Measurements from ENCODE around the gene SUMF1. TPM values are rescaled to one million over a fixed set of nuclear protein-coding genes. Genes with fewer than 3 reads are reported as not detected.

Gene SUMF1
- total RNA-seq, 1 experiment from 2014 or later = 79.1 TPM

GRCh38 chr3:4462369-4463040 is 4.6 kb downstream of the SUMF1 start:
- Histone ChIP-seq H3K79me2 (ENCODE audit: low read length) (peaks cover 11% of the 10 kb centered on the region), H3K36me3 (ENCODE audit: low read depth, low read length) (no peaks in the 10 kb centered on the region), H3K9me3 (ENCODE audit: low read length) (no peaks in the 10 kb centered on the region), H3K27me3 (ENCODE audit: low read length) (no peaks in the 10 kb centered on the region), H3F3A (ENCODE audit: low read length, unreplicated experiment) (no peaks in the 10 kb centered on the region), H3K9ac (ENCODE audit: low read length) (no peak overlapping the region), H3K4me3 (ENCODE audit: low read length) (no peak overlapping the region), H3K4me2 (ENCODE audit: low read length) (no peak overlapping the region), H3K4me1 (ENCODE audit: insufficient read depth, low read length) (no peaks in the 10 kb centered on the region), H2AFZ (ENCODE audit: low read length) (no peak overlapping the region), H4K20me1 (ENCODE audit: low read length) (no peaks in the 10 kb centered on the region), H3K27ac (ENCODE audit: low read length) (no peak overlapping the region), H3K9me2 (replicated peaks; ENCODE audit: low read length) (no peaks in the 10 kb centered on the region)
- TF ChIP-seq CTCF (conservative IDR thresholded peaks at IDR 0.05; ENCODE audit: low read depth, low read length) = no peak
- TF ChIP-seq EZH2 (IDR thresholded peaks at IDR 0.05; ENCODE audit: low read length, unreplicated experiment) = no peak
- no peak for TF ChIP-seq EZH2phosphoT487 (IDR thresholded peaks at IDR 0.05; ENCODE audit: borderline replicate concordance, low read length)
- DNase-seq = no peak
- no peak for ATAC-seq
- BruUV-seq (replicated peaks) = no TSS peak
- CTCF ChIA-PET = interaction anchor here (0.5 kb wide), 1 partner anchor 249 kb away, joined by 7 read pairs; no protein-coding TSS in a partner anchor
- intact Hi-C loops (cut with micrococcal nuclease) = no loop called here
- POLR2A ChIA-PET (ENCODE audit: unreplicated experiment) = no interaction called here

- H3K4me3 ChIP-seq (ENCODE audit: low read length) = no peak overlapping the region
- no peak overlapping the region for H2AFZ ChIP-seq (ENCODE audit: low read length)
- no peak overlapping the region for H3K9ac ChIP-seq (ENCODE audit: low read length)
- H3K4me1 ChIP-seq (ENCODE audit: insufficient read depth, low read length) = no peaks in the 10 kb centered on the region
- H3K9me3 ChIP-seq (ENCODE audit: low read length) = no peaks in the 10 kb centered on the region
- H3F3A ChIP-seq (ENCODE audit: low read length, unreplicated experiment) = no peaks in the 10 kb centered on the region
- no peaks in the 10 kb centered on the region for H3K36me3 ChIP-seq (ENCODE audit: low read depth, low read length)
- ATAC-seq = no peak
- CTCF ChIA-PET = no interaction called here
- DNase-seq = no peak
- POLR2A ChIA-PET (ENCODE audit: unreplicated experiment) = no interaction called here
- no peaks in the 10 kb centered on the region for H3K9me2 ChIP-seq (replicated peaks; ENCODE audit: low read length)
- peaks cover 11% of the 10 kb centered on the region for H3K79me2 ChIP-seq (ENCODE audit: low read length)
- no peaks in the 10 kb centered on the region for H3K27me3 ChIP-seq (ENCODE audit: low read length)
- H3K27ac ChIP-seq (ENCODE audit: low read length) = no peak overlapping the region
- no peak overlapping the region for H3K4me2 ChIP-seq (ENCODE audit: low read length)
- TF ChIP-seq CTCF (conservative IDR thresholded peaks at IDR 0.05; ENCODE audit: low read depth, low read length) (no peak), EZH2 (IDR thresholded peaks at IDR 0.05; ENCODE audit: low read length, unreplicated experiment) (no peak), EZH2phosphoT487 (IDR thresholded peaks at IDR 0.05; ENCODE audit: borderline replicate concordance, low read length) (no peak)
- intact Hi-C loops (cut with micrococcal nuclease) = no loop called here
- BruUV-seq (replicated peaks) = no TSS peak
- H4K20me1 ChIP-seq (ENCODE audit: low read length) = no peaks in the 10 kb centered on the region
Measured at GRCh38 chr3:4461468-4462090, 5.5 kb downstream of the SUMF1 start.

GRCh38 chr3:4460334-4460733 is 6.7 kb downstream of the SUMF1 start:
- BruUV-seq (replicated peaks) = no TSS peak
- ATAC-seq (no peak), DNase-seq (no peak)
- no peak for TF ChIP-seq EZH2phosphoT487 (IDR thresholded peaks at IDR 0.05; ENCODE audit: borderline replicate concordance, low read length)
- no peak for TF ChIP-seq EZH2 (IDR thresholded peaks at IDR 0.05; ENCODE audit: low read length, unreplicated experiment)
- no peak for TF ChIP-seq CTCF (conservative IDR thresholded peaks at IDR 0.05; ENCODE audit: low read depth, low read length)
- H3K4me3 ChIP-seq (ENCODE audit: low read length) = no peak overlapping the region
- H3K4me1 ChIP-seq (ENCODE audit: insufficient read depth, low read length) = no peaks in the 10 kb centered on the region
- no peaks in the 10 kb centered on the region for H4K20me1 ChIP-seq (ENCODE audit: low read length)
- ChIA-PET CTCF (no interaction called here), POLR2A (ENCODE audit: unreplicated experiment) (no interaction called here)
- H3K9ac ChIP-seq (ENCODE audit: low read length) = no peak overlapping the region
- no peaks in the 10 kb centered on the region for H3K36me3 ChIP-seq (ENCODE audit: low read depth, low read length)
- H3K9me3 ChIP-seq (ENCODE audit: low read length) = no peaks in the 10 kb centered on the region
- H3K4me2 ChIP-seq (ENCODE audit: low read length) = no peak overlapping the region
- intact Hi-C loops (cut with micrococcal nuclease) = no loop called here
- H3K79me2 ChIP-seq (ENCODE audit: low read length) = peaks cover under 1% of the 10 kb centered on the region; the same call in 1 of the 2 replicates
- H3K9me2 ChIP-seq (replicated peaks; ENCODE audit: low read length) = no peaks in the 10 kb centered on the region
- no peaks in the 10 kb centered on the region for H3F3A ChIP-seq (ENCODE audit: low read length, unreplicated experiment)
- no peak overlapping the region for H2AFZ ChIP-seq (ENCODE audit: low read length)
- no peaks in the 10 kb centered on the region for H3K27me3 ChIP-seq (ENCODE audit: low read length)
- H3K27ac ChIP-seq (ENCODE audit: low read length) = no peak overlapping the region

Measured in PC-3 (cell line).